Breast epithelium (tissue), 3 donors: ENCODE data around the gene NINL.
A peak's percentile ranks its signal among the peaks of the same experiment; 100 is the strongest.

ENCODE experiments used
- CTCF ChIP-seq, 3 donors: fragments of 450-650 bp; IDR thresholded peaks; one replicate each; pipeline ENCODE4 v1.5.1; 2016 to 2017; ENCODE audit warnings: antibody characterized with exemption in 3 of 3, mild to moderate bottlenecking in 3 of 3, moderate library complexity in 3 of 3
- POLR2AphosphoS5 ChIP-seq, 3 donors: sonication (generic); formaldehyde crosslinking; IDR thresholded peaks; one replicate each; pipeline ENCODE4 v1.6.1; 2017; ENCODE audit warnings: antibody characterized with exemption in 3 of 3

DNA sequence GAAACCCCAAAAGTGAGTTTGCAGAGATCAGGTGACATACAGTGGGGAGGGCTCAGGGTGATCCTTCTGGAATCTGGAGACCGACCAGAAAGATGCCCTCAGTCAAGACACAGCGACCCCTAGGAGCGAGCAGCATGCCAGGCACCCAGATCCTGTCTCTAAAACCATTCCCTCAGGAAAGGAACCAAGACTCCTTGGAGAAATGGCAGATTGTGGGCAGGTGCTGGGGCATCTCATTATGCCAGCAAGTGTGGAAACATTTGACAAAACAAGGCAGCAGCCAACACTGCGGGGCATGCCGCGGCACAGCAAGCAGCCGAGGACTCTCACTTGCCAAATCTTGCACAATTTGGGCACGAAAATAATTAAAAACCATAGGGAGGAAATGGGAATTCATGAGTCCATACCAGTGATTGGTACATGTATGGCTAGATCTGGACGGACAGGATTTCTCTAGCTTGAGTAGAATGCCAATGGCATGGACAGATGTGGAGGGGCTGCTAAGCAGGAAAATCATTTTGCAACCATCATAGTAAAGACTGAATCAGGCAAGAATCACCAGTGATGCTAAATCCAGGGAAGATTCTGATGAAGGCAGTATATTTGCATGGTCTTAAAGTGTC lies 101.0 kb downstream of the NINL start:
- TF ChIP-seq POLR2AphosphoS5 (IDR thresholded peaks at IDR 0.05), result peak in 1 of 3 donors; percentile 10
- no peak for TF ChIP-seq CTCF (IDR thresholded peaks at IDR 0.05)
